ENCODE measurements around the gene LONP2.

- TF ChIP-seq CTCF (IDR thresholded peaks at IDR 0.05) (peak; percentile 89), EZH2 (IDR thresholded peaks at IDR 0.05) (no peak)
Observed at GRCh38 chr16:48353565-48354163, 109.6 kb downstream of the LONP2 start.

Measured in neural progenitor cell (in vitro differentiated cells).